Measurements from ENCODE around the gene GPD2. TPM values are rescaled to one million over a fixed set of nuclear protein-coding genes. Genes with fewer than 3 reads are reported as not detected.

GPD2 gene
- polyA plus RNA-seq, 1 donor (not counting 4 experiments of a cell fraction or from before 2014, with no cell fraction given): 27.6 TPM

DNA sequence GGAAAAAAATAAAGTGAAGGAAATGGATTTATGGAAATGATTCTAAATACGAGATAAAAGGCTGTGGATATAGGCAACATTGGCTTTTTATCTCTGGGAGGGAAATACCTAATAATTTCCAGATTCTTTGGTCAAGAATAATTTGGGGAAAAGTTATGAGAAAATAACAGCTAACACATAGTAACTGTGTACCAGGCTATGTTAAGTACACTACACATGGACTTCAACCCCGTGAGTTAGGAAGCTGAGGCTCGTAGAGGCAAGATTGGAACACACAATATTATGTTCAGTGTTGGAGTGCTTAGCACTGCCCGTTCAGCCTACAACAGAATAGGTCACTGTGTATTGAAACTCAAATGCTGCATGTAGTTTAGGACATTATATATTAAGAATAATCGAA, 34.3 kb upstream of the GPD2 start:
- FAIRE-seq (no peak), DNase-seq (ENCODE audit: low read depth, low spot score) (no peak)
- H3K4me3 ChIP-seq (ENCODE audit: control insufficient read depth in 2 of 3, extremely low read depth in 1 of 3, insufficient read depth in 2 of 3, low read depth in 1 of 3, low read length in 3 of 3): no peak overlapping the region
- no peaks in the 10 kb centered on the region for H3K9me1 ChIP-seq (ENCODE audit: control insufficient read depth, extremely low read depth, insufficient read depth, low read length)
- TF ChIP-seq, protein P1, sequence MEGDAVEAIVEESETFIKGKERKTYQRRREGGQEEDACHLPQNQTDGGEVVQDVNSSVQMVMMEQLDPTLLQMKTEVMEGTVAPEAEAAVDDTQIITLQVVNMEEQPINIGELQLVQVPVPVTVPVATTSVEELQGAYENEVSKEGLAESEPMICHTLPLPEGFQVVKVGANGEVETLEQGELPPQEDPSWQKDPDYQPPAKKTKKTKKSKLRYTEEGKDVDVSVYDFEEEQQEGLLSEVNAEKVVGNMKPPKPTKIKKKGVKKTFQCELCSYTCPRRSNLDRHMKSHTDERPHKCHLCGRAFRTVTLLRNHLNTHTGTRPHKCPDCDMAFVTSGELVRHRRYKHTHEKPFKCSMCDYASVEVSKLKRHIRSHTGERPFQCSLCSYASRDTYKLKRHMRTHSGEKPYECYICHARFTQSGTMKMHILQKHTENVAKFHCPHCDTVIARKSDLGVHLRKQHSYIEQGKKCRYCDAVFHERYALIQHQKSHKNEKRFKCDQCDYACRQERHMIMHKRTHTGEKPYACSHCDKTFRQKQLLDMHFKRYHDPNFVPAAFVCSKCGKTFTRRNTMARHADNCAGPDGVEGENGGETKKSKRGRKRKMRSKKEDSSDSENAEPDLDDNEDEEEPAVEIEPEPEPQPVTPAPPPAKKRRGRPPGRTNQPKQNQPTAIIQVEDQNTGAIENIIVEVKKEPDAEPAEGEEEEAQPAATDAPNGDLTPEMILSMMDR (optimal IDR thresholded peaks at IDR 0.05 in 1 of 3, IDR thresholded peaks at IDR 0.05 in 1 of 3, conservative IDR thresholded peaks at IDR 0.05 in 1 of 3; ENCODE audit: extremely low read depth in 1 of 3, insufficient read depth in 2 of 3, low read length in 3 of 3): no peak
- TF ChIP-seq EZH2 (IDR thresholded peaks at IDR 0.05; ENCODE audit: low read length): no peak
- no peaks in the 10 kb centered on the region for H3K36me3 ChIP-seq (ENCODE audit: control insufficient read depth in 2 of 2, extremely low read depth in 1 of 2, insufficient read depth in 2 of 2, low read length in 2 of 2)
- H3K4me2 ChIP-seq (ENCODE audit: control insufficient read depth, extremely low read depth, insufficient read depth, low read depth, low read length): no peak overlapping the region
- no peaks in the 10 kb centered on the region for H3K79me2 ChIP-seq (ENCODE audit: control insufficient read depth, insufficient read depth, low read length)
- no peaks in the 10 kb centered on the region for H3K9me3 ChIP-seq (ENCODE audit: control insufficient read depth, low read depth, low read length)
- dilution Hi-C loops (cut with MboI; ENCODE audit: extremely low pct_ligation_motif_present, low sequenced_read_pairs): no loop called here
- no peak overlapping the region for H3K27ac ChIP-seq (ENCODE audit: control insufficient read depth, insufficient read depth, low read length)
- peaks cover 8% of the 10 kb centered on the region for H3K4me1 ChIP-seq (ENCODE audit: control insufficient read depth, extremely low read depth, insufficient read depth, low read length)
- no peaks in the 10 kb centered on the region for H4K20me1 ChIP-seq (ENCODE audit: control insufficient read depth, extremely low read depth, insufficient read depth, low read length)
- no peaks in the 10 kb centered on the region for H3K27me3 ChIP-seq (ENCODE audit: control insufficient read depth, extremely low read depth, insufficient read depth, low read length)
- no peak overlapping the region for H2AFZ ChIP-seq (ENCODE audit: control insufficient read depth, low read length)
- no peak overlapping the region for H3K9ac ChIP-seq (ENCODE audit: control insufficient read depth, extremely low read depth, insufficient read depth, low read length)

DNA sequence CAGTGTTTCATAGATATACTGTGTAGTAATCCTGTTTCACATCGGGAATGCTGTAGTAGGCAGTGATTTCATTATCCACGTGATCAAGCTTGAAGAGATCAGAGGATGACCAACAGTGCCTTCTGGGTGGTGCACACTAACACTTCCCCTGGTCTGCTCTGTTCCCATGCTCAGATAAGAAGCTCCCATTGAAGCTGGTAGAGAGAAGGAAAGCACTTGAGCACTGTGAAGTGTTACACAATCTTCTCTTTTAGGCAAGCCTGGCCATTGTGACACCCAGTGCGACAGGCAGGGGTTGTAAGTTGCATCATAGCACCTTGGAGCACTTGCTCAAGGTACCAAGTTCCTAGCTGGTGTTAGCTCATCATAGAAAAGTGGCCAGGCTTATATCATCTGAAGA, 30.6 kb upstream of the GPD2 start:
- H3K9me1 ChIP-seq (ENCODE audit: control insufficient read depth, extremely low read depth, insufficient read depth, low read length): no peaks in the 10 kb centered on the region
- no peak overlapping the region for H3K27ac ChIP-seq (ENCODE audit: control insufficient read depth, insufficient read depth, low read length)
- H4K20me1 ChIP-seq (ENCODE audit: control insufficient read depth, extremely low read depth, insufficient read depth, low read length): no peaks in the 10 kb centered on the region
- no peak overlapping the region for H3K4me3 ChIP-seq (ENCODE audit: control insufficient read depth in 2 of 3, extremely low read depth in 1 of 3, insufficient read depth in 2 of 3, low read depth in 1 of 3, low read length in 3 of 3)
- H3K27me3 ChIP-seq (ENCODE audit: control insufficient read depth, extremely low read depth, insufficient read depth, low read length): no peaks in the 10 kb centered on the region
- H3K79me2 ChIP-seq (ENCODE audit: control insufficient read depth, insufficient read depth, low read length): no peaks in the 10 kb centered on the region
- no peak overlapping the region for H3K9ac ChIP-seq (ENCODE audit: control insufficient read depth, extremely low read depth, insufficient read depth, low read length)
- no peak overlapping the region for H3K4me2 ChIP-seq (ENCODE audit: control insufficient read depth, extremely low read depth, insufficient read depth, low read depth, low read length)
- DNase-seq (ENCODE audit: low read depth, low spot score) (no peak), FAIRE-seq (no peak)
- no peak overlapping the region for H2AFZ ChIP-seq (ENCODE audit: control insufficient read depth, low read length)
- H3K36me3 ChIP-seq (ENCODE audit: control insufficient read depth in 2 of 2, extremely low read depth in 1 of 2, insufficient read depth in 2 of 2, low read length in 2 of 2): no peaks in the 10 kb centered on the region
- TF ChIP-seq EZH2 (IDR thresholded peaks at IDR 0.05; ENCODE audit: low read length): no peak
- TF ChIP-seq, protein P1 (optimal IDR thresholded peaks at IDR 0.05 in 1 of 3, IDR thresholded peaks at IDR 0.05 in 1 of 3, conservative IDR thresholded peaks at IDR 0.05 in 1 of 3; ENCODE audit: extremely low read depth in 1 of 3, insufficient read depth in 2 of 3, low read length in 3 of 3): no peak
- no peaks in the 10 kb centered on the region for H3K9me3 ChIP-seq (ENCODE audit: control insufficient read depth, low read depth, low read length)
- dilution Hi-C loops (cut with MboI; ENCODE audit: extremely low pct_ligation_motif_present, low sequenced_read_pairs): no loop called here
- no peaks in the 10 kb centered on the region for H3K4me1 ChIP-seq (ENCODE audit: control insufficient read depth, extremely low read depth, insufficient read depth, low read length)

Measured in keratinocyte (primary cell).